B cell (primary cell): ENCODE measurements around the gene PLPPR3. TPM values are rescaled to one million over a fixed set of nuclear protein-coding genes. Genes with fewer than 3 reads are reported as not detected.

ENCODE experiments used
- ATAC-seq: fragments of 200-7000 bp; cut with Tn5 transposase; one replicate; pipeline ENCODE4 v1.10.0; 2021; ENCODE audit warnings: low read depth, mild to moderate bottlenecking, moderate number of reproducible peaks, moderate library complexity
- CTCF ChIA-PET: fragments of 350-600 bp; sonication (Branson Sonifier 250); formaldehyde crosslinking; loops from one replicate; lab custom pipeline; 2021; ENCODE audit warnings: antibody characterized with exemption, inconsistent platforms; lab: Charles Lee
- POLR2A ChIA-PET: fragments of 350-600 bp; sonication (Branson Sonifier 250); formaldehyde crosslinking; loops from one replicate; lab custom pipeline; 2021; ENCODE audit warnings: antibody characterized with exemption; lab: Charles Lee
- DNase-seq: peaks from one replicate; pipeline ENCODE4 v3.0.0; 2013
- H2AFZ ChIP-seq: 2 replicates; pipeline ENCODE4 v1.6.1; 2012; ENCODE audit warnings: mild to moderate bottlenecking, low read depth, low read length; ENCODE audit not compliant: insufficient read depth, poor library complexity, severe bottlenecking
- H3K27ac ChIP-seq, 2 donors: 1 replicate in 1 of 2; 2 replicates in 1 of 2; pipeline ENCODE4 v1.5.1; 2012 to 2013; ENCODE audit warnings: low read length in 2 of 2, mild to moderate bottlenecking in 2 of 2, moderate library complexity in 1 of 2
- H3K27me3 ChIP-seq, 4 experiments: fragments of 200-600 bp in 1 of 4; sonication (generic) in 1 of 4; replicated peaks in 1 of 4; 1 replicate in 2 of 4; 2 replicates in 2 of 4; pipeline versions ENCODE4 v1.6.1 to v1.7.0; 2013 to 2016; ENCODE audit warnings: low read length in 3 of 4, mild to moderate bottlenecking in 2 of 4, mixed read lengths in 1 of 4, moderate library complexity in 1 of 4; ENCODE audit not compliant: insufficient read depth in 4 of 4, control insufficient read depth in 3 of 4; ENCODE audit errors: control extremely low read depth in 1 of 4
- H3K36me3 ChIP-seq, 2 experiments: replicated peaks in 1 of 2; 1 replicate in 1 of 2; 2 replicates in 1 of 2; pipeline versions ENCODE4 v1.6.1 to v1.7.1; 2013; ENCODE audit warnings: low read length in 1 of 2; ENCODE audit not compliant: insufficient read depth in 2 of 2, control insufficient read depth in 1 of 2; ENCODE audit errors: control extremely low read depth in 1 of 2, extremely low read depth in 1 of 2
- H3K4me1 ChIP-seq, 2 donors: fragments of 200-600 bp in 1 of 2; sonication (generic) in 1 of 2; 1 replicate in 1 of 2; 2 replicates in 1 of 2; pipeline versions ENCODE4 v1.5.1 to v1.6.1; 2013 to 2017; ENCODE audit warnings: low read length in 2 of 2; ENCODE audit not compliant: control insufficient read depth in 2 of 2, insufficient read depth in 2 of 2
- H3K4me2 ChIP-seq: replicated peaks from 2 replicates; pipeline ENCODE3; 2012; ENCODE audit warnings: mild to moderate bottlenecking, low read depth, low read length; ENCODE audit not compliant: poor library complexity, severe bottlenecking
- H3K4me3 ChIP-seq, 5 experiments: fragments of 200-600 bp in 1 of 5; sonication (generic) in 1 of 5; 1 replicate in 3 of 5; 2 replicates in 2 of 5; pipeline versions ENCODE4 v1.5.1 to v1.7.0; 2011 to 2016; ENCODE audit warnings: low read length in 4 of 5, mild to moderate bottlenecking in 4 of 5, low read depth in 2 of 5, control low read depth in 1 of 5, moderate library complexity in 1 of 5; ENCODE audit not compliant: insufficient read depth in 1 of 5; ENCODE audit errors: control extremely low read depth in 1 of 5, extremely low read depth in 1 of 5
- H3K79me2 ChIP-seq: fragments of 200-600 bp; sonication (generic); one replicate; pipeline ENCODE4 v1.6.0; 2016; ENCODE audit warnings: low read length; ENCODE audit not compliant: control insufficient read depth, insufficient read depth
- H3K9ac ChIP-seq: fragments of 200-600 bp; sonication (generic); 2 replicates; pipeline ENCODE4 v1.6.1; 2017; ENCODE audit warnings: mild to moderate bottlenecking, low read length, moderate library complexity
- H3K9me3 ChIP-seq, 3 donors: one replicate each; pipeline versions ENCODE4 v1.6.1 to v1.7.1; 2013; ENCODE audit warnings: low read length in 2 of 3; ENCODE audit not compliant: control insufficient read depth in 2 of 3, insufficient read depth in 1 of 3; ENCODE audit errors: control extremely low read depth in 1 of 3
- H4K20me1 ChIP-seq: 2 replicates; pipeline ENCODE4 v1.6.0; 2012; ENCODE audit warnings: mild to moderate bottlenecking, low read length; ENCODE audit not compliant: insufficient read depth, control insufficient read depth, poor library complexity, severe bottlenecking
- H3K27ac Mint-ChIP-seq: one replicate; pipeline ENCODE4 v1.8.0; 2021; ENCODE audit warnings: mixed read lengths
- H3K27me3 Mint-ChIP-seq: one replicate; pipeline ENCODE4 v1.8.0; 2021; ENCODE audit warnings: mixed read lengths
- H3K4me1 Mint-ChIP-seq: one replicate; pipeline ENCODE4 v1.8.0; 2021; ENCODE audit warnings: mixed read lengths
- H3K4me3 Mint-ChIP-seq: one replicate; pipeline ENCODE4 v1.8.0; 2021; ENCODE audit warnings: mixed read lengths
- H3K9me3 Mint-ChIP-seq: one replicate; pipeline ENCODE4 v1.8.0; 2022; ENCODE audit warnings: mixed read lengths; ENCODE audit not compliant: insufficient read depth
- EZH2 ChIP-seq: IDR thresholded peaks from 2 replicates; pipeline ENCODE4 v1.6.1; 2012; ENCODE audit warnings: borderline replicate concordance, low read depth, mild to moderate bottlenecking, moderate library complexity, low read length; ENCODE audit not compliant: insufficient read depth, poor library complexity, severe bottlenecking
- WGBS: methylation state at CpG from one replicate; pipeline ENCODE4 v1.1.5; 2013; ENCODE audit warnings: missing lambda C conversion rate; ENCODE audit not compliant: insufficient coverage; 5-methylcytosine and 5-hydroxymethylcytosine counted together
- intact Hi-C: fragments of 100-400 bp; cut with micrococcal nuclease; formaldehyde crosslinking; loops from one replicate; pipeline ENCODE4 v1.10.0; 2022
- polyA plus RNA-seq: library from polyadenylated mRNA; depleted of rRNA; stranded (reverse); fragments of >200 nt; gene quantifications from 2 replicates; pipeline ENCODE4 v1.2.3, GENCODE V29; 2012
- total RNA-seq, 2 donors: library from RNA; stranded (reverse); fragments of 120-200 nt in 1 of 2; gene quantifications; 1 replicate in 1 of 2; 2 replicates in 1 of 2; pipeline versions ENCODE4 v1.2.3 to v1.2.4, GENCODE V29; 2013 to 2022
- TF ChIP-seq, protein P1 (sequence below): fragments of 200-600 bp; IDR thresholded peaks from one replicate; pipeline ENCODE4 v1.8.0; 2022; ENCODE audit warnings: antibody characterized with exemption, mild to moderate bottlenecking

The PLPPR3 gene
- total and polyA plus RNA-seq, 2 donors (not counting 1 experiment from before 2014, with no cell fraction given) = not detected

DNA sequence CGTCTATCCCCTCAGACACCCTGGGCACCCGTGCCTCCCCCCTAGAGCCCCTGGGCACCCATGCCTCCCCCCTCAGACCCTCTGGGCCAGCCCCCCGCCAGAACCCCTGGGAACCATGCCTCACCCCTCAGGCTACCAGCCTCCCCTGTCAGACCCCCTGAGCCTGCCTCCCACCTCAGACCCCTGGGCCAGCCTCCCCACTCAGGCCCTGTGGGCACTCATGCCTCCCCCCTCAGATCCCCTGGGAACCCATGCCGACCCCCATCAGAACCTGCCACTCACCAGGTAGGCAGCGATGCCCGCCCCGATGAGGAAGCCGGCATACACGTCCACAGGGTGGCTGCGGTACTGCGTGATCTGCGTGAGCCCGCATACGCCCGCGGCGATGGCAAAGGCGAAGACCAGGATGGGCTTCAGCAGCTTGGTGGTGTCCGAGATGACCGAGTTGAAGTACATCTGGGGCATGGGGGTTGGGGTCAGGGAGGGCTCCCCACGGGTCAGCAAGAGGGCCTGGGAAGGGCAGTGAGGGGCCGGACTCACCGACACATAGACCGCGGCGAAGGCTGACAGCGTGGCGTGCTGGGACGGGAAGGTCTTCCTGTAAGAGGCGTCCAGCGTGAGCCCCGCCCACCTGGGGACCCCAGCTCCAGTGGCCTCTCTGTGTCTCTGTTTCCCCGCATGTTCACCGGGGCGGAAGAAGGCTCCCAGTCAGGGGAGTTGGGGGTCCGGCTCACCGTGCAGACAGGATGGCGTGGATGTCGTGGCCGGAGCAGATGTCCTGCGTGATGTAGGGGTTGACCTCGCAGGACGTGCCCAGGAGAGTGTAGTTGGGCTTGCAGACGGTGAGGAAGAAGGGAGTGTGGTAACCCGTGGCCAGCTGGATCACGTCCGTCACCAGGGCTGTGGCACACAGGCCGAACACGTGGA, 7.3 kb downstream of the PLPPR3 start:
- Mint-ChIP-seq H3K4me1 (no peaks in the 10 kb centered on the region), H3K4me3 (no peak overlapping the region), H3K27ac (no peak overlapping the region), H3K9me3 (no peaks in the 10 kb centered on the region), H3K27me3 (no peaks in the 10 kb centered on the region)
- TF ChIP-seq EZH2 = no peak
- TF ChIP-seq, protein P1, sequence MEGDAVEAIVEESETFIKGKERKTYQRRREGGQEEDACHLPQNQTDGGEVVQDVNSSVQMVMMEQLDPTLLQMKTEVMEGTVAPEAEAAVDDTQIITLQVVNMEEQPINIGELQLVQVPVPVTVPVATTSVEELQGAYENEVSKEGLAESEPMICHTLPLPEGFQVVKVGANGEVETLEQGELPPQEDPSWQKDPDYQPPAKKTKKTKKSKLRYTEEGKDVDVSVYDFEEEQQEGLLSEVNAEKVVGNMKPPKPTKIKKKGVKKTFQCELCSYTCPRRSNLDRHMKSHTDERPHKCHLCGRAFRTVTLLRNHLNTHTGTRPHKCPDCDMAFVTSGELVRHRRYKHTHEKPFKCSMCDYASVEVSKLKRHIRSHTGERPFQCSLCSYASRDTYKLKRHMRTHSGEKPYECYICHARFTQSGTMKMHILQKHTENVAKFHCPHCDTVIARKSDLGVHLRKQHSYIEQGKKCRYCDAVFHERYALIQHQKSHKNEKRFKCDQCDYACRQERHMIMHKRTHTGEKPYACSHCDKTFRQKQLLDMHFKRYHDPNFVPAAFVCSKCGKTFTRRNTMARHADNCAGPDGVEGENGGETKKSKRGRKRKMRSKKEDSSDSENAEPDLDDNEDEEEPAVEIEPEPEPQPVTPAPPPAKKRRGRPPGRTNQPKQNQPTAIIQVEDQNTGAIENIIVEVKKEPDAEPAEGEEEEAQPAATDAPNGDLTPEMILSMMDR = no peak
- intact Hi-C loops = no loop called here
- H3K4me3 ChIP-seq = no peak overlapping the region
- CTCF ChIA-PET = no interaction called here
- no peak overlapping the region for H3K4me2 ChIP-seq
- POLR2A ChIA-PET = no interaction called here
- WGBS = 95% methylated on average over 47 of the region's 49 CpGs
- H3K27ac ChIP-seq = no peak overlapping the region
- peaks cover 33% of the 10 kb centered on the region for H4K20me1 ChIP-seq
- no peaks in the 10 kb centered on the region for H3K4me1 ChIP-seq
- DNase-seq (peak; percentile 43), ATAC-seq (no peak)
- H3K9ac ChIP-seq = no peak overlapping the region
- H3K9me3 ChIP-seq = peaks cover 0 to 3% (median 0%) of the 10 kb centered on the region in 3 donors
- H3K27me3 ChIP-seq = no peaks in the 10 kb centered on the region
- peaks cover 4% of the 10 kb centered on the region for H3K79me2 ChIP-seq
- H2AFZ ChIP-seq = no peak overlapping the region
- H3K36me3 ChIP-seq = peaks cover 0 to 33% of the 10 kb centered on the region in 2 experiments
